GM12874 (cell line): ENCODE results near the gene MSRB3.

ENCODE experiments used
- TF ChIP-seq, protein P1 (sequence below): IDR thresholded peaks from 2 replicates; pipeline ENCODE4 v1.5.1; 2011; ENCODE audit warnings: low read depth, mild to moderate bottlenecking, control low read depth, low read length, moderate library complexity; ENCODE audit not compliant: insufficient read depth

The MSRB3 gene

GRCh38 chr12:65420941-65421340, 142.5 kb downstream of the MSRB3 start:
- TF ChIP-seq, protein P1, sequence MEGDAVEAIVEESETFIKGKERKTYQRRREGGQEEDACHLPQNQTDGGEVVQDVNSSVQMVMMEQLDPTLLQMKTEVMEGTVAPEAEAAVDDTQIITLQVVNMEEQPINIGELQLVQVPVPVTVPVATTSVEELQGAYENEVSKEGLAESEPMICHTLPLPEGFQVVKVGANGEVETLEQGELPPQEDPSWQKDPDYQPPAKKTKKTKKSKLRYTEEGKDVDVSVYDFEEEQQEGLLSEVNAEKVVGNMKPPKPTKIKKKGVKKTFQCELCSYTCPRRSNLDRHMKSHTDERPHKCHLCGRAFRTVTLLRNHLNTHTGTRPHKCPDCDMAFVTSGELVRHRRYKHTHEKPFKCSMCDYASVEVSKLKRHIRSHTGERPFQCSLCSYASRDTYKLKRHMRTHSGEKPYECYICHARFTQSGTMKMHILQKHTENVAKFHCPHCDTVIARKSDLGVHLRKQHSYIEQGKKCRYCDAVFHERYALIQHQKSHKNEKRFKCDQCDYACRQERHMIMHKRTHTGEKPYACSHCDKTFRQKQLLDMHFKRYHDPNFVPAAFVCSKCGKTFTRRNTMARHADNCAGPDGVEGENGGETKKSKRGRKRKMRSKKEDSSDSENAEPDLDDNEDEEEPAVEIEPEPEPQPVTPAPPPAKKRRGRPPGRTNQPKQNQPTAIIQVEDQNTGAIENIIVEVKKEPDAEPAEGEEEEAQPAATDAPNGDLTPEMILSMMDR, result no peak

GRCh38 chr12:65427646-65428045, 149.2 kb downstream of the MSRB3 start:
- TF ChIP-seq, protein P1, result no peak

DNA sequence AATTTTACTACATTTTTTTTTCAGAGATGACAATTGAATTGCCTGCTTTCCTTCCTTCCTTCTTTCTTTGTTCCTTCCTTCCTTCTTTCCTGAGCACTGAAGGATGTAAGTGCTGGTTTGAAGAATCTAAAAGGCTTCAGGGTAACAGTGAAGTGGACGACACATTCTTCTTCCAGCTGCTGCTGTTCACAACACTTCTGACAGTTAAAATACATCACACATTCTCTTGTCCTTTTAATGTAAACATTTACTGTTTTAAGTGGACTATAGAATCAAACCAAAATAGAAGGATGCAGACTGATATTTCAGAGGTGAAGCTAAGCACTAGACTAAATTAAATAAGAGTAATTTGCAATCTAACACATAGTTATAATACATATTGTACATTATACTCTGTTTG, 151.5 kb downstream of the MSRB3 start:
- TF ChIP-seq, protein P1, result no peak

DNA sequence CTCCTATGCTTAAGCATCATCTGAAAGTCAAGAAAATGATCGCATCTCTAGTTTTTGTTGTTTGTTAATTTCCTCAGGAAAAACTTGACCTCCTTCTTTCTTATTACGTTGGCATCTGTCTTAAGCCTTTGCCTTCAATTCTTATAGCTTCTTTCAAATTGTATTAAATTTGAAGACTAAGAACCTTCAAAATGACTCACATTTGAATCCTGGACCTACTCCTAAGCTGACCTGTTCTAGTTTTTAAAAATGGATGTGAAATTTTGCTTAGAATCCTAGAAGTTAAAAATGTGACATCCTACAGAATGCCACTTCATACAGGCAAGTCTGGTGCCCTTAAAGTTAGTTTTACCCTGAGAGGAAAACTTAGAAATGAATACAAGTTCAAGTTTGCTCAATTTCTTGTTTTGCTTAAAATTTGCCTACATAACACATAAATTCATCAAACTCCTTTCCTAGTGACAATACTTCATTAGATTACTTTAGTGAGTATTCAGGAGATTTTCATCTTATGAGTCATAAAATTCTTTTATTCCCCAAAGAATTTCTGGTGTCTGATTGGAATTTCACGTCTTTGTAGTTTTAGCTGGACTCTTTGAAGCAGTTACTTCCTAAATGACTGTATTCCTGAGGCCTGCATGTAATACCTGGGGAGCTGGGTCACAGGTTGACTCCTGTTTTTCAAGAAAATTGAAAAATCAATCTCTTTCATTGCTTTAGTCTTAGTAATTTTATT, 152.3 kb downstream of the MSRB3 start:
- TF ChIP-seq, protein P1, result no peak

- TF ChIP-seq, protein P1, result no peak
Measured at GRCh38 chr12:65432114-65432513, 153.6 kb downstream of the MSRB3 start.

DNA sequence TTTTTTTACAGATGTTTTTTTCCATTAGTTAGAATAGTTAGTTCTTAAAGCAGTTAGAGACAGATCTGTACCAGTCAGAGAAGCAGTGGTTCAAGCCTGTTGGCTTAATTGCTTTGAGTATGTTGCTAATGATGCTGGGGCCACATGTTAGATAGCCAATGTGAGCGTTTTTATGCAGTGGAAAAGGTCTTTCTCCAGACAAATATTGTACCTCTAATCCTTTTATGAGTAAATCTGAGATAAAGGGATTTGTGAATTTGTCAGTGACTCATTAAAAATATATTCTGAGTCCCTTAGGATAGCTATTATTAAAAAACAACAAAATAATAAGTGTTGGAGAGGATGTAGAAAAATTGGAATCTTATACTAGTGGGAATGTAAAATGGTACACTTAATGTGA, 154.2 kb downstream of the MSRB3 start:
- TF ChIP-seq, protein P1, result no peak

DNA sequence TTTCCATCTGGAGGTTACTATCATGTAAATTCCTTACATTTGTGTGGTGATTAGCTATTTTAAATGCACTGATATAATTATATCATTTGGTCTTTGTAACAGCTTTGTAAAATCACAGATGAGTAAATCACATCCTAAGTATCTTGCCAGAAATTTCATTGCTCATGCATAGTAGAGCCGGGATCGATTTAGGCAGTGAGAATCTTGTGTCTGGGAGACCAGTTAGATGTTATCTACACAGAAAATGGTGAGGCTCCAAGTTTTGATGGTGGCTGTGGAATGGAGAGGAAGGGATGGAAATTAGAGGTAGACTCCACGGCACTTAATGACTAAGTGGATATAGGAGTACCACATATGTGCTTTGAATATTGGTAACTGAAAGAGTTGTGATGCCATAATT, 156.3 kb downstream of the MSRB3 start:
- TF ChIP-seq, protein P1, result no peak
